HEK293T (cell line): ENCODE results near the gene ARL2BP.

Experiments
- FOXA1 ChIP-seq: fragments of 450-650 bp; IDR thresholded peaks from 2 replicates; pipeline ENCODE4 v1.6.1; 2016; ENCODE audit warnings: mild to moderate bottlenecking
- NFRKB ChIP-seq: fragments of 450-650 bp; IDR thresholded peaks from 2 replicates; pipeline ENCODE4 v1.6.1; 2016; ENCODE audit warnings: mild to moderate bottlenecking, moderate library complexity

GRCh38 chr16:57231821-57232350 lies 13.2 kb upstream of the ARL2BP start:
- TF ChIP-seq NFRKB (no peak), FOXA1 (no peak)
